ENCODE data around the gene ITGBL1. TPM values are rescaled to one million over a fixed set of nuclear protein-coding genes. Genes with fewer than 3 reads are reported as not detected.

Gene ITGBL1
- total RNA-seq, 2 donors from 2014 or later = not detected

DNA sequence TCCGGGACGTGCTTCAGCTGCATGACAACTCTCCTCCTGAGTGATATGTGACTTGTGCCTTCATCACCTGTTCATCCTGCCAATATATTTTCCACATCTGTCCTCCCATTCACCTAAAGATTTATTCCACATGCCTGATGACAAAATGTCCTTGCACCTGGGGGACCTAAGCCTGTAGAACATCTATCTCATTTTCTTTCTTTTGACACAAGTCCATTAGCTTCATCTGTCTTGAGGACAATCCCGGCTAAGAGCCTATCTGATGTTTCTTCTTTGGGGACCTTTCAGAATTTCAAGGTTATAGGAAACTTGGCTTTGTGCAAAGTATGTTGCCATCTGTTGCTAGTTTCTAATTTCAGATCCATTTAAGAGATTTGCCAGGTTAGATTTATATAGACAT lies 41.1 kb downstream of the ITGBL1 start:
- Mint-ChIP-seq H3K4me1 (peaks cover 6% of the 10 kb centered on the region), H3K27me3 (ENCODE audit: insufficient read depth) (peaks cover 9% of the 10 kb centered on the region)

DNA sequence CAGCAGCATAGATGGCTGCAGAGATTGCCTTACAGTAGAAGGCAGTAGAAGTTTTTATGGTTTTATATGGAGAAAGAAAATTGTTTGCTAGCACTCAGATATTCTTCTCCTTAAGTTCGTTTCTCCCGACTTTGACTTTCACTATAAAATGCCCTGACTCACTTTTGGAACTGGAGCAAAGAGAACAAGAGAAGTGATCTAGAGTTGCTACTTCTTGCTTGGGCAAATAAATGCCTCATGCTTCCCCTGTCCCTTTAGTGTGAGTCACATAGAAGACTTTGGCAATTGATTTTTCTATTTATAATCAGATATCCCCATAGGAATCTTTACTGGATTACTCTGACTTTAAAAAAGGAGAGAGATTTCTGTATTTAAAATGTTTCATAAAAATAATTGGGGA lies 46.9 kb downstream of the ITGBL1 start:
- Histone ChIP-seq H3K9ac (ENCODE audit: extremely low read depth, low read length, poor library complexity, severe bottlenecking) (no peak overlapping the region), H3K27me3 (ENCODE audit: control insufficient read depth, insufficient read depth, low read length, poor library complexity, severe bottlenecking) (no peaks in the 10 kb centered on the region), H3K9me3 (ENCODE audit: control insufficient read depth, low read length) (no peaks in the 10 kb centered on the region), H3K4me3 (ENCODE audit: low read length) (no peak overlapping the region), H3K36me3 (ENCODE audit: control insufficient read depth, insufficient read depth, low read length) (no peaks in the 10 kb centered on the region), H3K27ac (ENCODE audit: low read depth, low read length) (no peak overlapping the region), H3K4me1 (ENCODE audit: control insufficient read depth, insufficient read depth, low read length) (no peaks in the 10 kb centered on the region)
- no peaks in the 10 kb centered on the region for H3K4me1 Mint-ChIP-seq
- no peak overlapping the region for H3K4me3 Mint-ChIP-seq
- H3K9me3 Mint-ChIP-seq = no peaks in the 10 kb centered on the region
- TF ChIP-seq, protein P1, sequence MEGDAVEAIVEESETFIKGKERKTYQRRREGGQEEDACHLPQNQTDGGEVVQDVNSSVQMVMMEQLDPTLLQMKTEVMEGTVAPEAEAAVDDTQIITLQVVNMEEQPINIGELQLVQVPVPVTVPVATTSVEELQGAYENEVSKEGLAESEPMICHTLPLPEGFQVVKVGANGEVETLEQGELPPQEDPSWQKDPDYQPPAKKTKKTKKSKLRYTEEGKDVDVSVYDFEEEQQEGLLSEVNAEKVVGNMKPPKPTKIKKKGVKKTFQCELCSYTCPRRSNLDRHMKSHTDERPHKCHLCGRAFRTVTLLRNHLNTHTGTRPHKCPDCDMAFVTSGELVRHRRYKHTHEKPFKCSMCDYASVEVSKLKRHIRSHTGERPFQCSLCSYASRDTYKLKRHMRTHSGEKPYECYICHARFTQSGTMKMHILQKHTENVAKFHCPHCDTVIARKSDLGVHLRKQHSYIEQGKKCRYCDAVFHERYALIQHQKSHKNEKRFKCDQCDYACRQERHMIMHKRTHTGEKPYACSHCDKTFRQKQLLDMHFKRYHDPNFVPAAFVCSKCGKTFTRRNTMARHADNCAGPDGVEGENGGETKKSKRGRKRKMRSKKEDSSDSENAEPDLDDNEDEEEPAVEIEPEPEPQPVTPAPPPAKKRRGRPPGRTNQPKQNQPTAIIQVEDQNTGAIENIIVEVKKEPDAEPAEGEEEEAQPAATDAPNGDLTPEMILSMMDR (conservative IDR thresholded peaks at IDR 0.05) = no peak
- DNase-seq = no peak
- H3K36me3 Mint-ChIP-seq (ENCODE audit: low read depth) = no peaks in the 10 kb centered on the region
- 94 to 100% methylated on average over 2 of the region's 2 CpGs for WGBS, 2 experiments (ENCODE audit: insufficient coverage in 1 of 2, insufficient read length in 1 of 2)
- H3K27ac Mint-ChIP-seq = no peak overlapping the region
- H3K27me3 Mint-ChIP-seq (ENCODE audit: insufficient read depth) = peaks cover 5% of the 10 kb centered on the region

More for the DNA sequence above, 41.1 kb downstream of the ITGBL1 start:
- Mint-ChIP-seq H3K27ac (no peak overlapping the region), H3K36me3 (ENCODE audit: low read depth) (no peaks in the 10 kb centered on the region), H3K4me3 (no peak overlapping the region), H3K9me3 (no peaks in the 10 kb centered on the region)
- no peaks in the 10 kb centered on the region for H3K9me3 ChIP-seq (ENCODE audit: control insufficient read depth, low read length)
- H3K4me1 ChIP-seq (ENCODE audit: control insufficient read depth, insufficient read depth, low read length) = no peaks in the 10 kb centered on the region
- no peak overlapping the region for H3K9ac ChIP-seq (ENCODE audit: extremely low read depth, low read length, poor library complexity, severe bottlenecking)
- peaks cover 5% of the 10 kb centered on the region for H3K27me3 ChIP-seq (ENCODE audit: control insufficient read depth, insufficient read depth, low read length, poor library complexity, severe bottlenecking)
- no peak overlapping the region for H3K27ac ChIP-seq (ENCODE audit: low read depth, low read length)
- 85 to 100% methylated on average over 2 to 3 of the region's 3 CpGs for WGBS, 2 experiments (ENCODE audit: insufficient coverage in 1 of 2, insufficient read length in 1 of 2)
- no peaks in the 10 kb centered on the region for H3K36me3 ChIP-seq (ENCODE audit: control insufficient read depth, insufficient read depth, low read length)
- TF ChIP-seq, protein P1 (conservative IDR thresholded peaks at IDR 0.05) = no peak
- DNase-seq = no peak
- no peak overlapping the region for H3K4me3 ChIP-seq (ENCODE audit: low read length)

GRCh38 chr13:101502618-101503017 lies 50.1 kb downstream of the ITGBL1 start:
- no peaks in the 10 kb centered on the region for H3K36me3 ChIP-seq (ENCODE audit: control insufficient read depth, insufficient read depth, low read length)
- no peaks in the 10 kb centered on the region for H3K4me1 ChIP-seq (ENCODE audit: control insufficient read depth, insufficient read depth, low read length)
- no peak overlapping the region for H3K4me3 ChIP-seq (ENCODE audit: low read length)
- no peaks in the 10 kb centered on the region for H3K27me3 ChIP-seq (ENCODE audit: control insufficient read depth, insufficient read depth, low read length, poor library complexity, severe bottlenecking)
- TF ChIP-seq, protein P1 (conservative IDR thresholded peaks at IDR 0.05) = no peak
- no peak overlapping the region for H3K27ac ChIP-seq (ENCODE audit: low read depth, low read length)
- Mint-ChIP-seq H3K27me3 (ENCODE audit: insufficient read depth) (no peaks in the 10 kb centered on the region), H3K4me3 (no peak overlapping the region), H3K4me1 (no peaks in the 10 kb centered on the region), H3K27ac (no peak overlapping the region), H3K36me3 (ENCODE audit: low read depth) (no peaks in the 10 kb centered on the region), H3K9me3 (no peaks in the 10 kb centered on the region)
- no peak for DNase-seq
- no peaks in the 10 kb centered on the region for H3K9me3 ChIP-seq (ENCODE audit: control insufficient read depth, low read length)
- 100% methylated on average over 2 of the region's 2 CpGs; no CpG with 5 or more reads in 1 of the 2 experiments for WGBS, 2 experiments (ENCODE audit: insufficient coverage in 1 of 2, insufficient read length in 1 of 2)
- H3K9ac ChIP-seq (ENCODE audit: extremely low read depth, low read length, poor library complexity, severe bottlenecking) = no peak overlapping the region

Measured in endodermal cell (in vitro differentiated cells).